Measurements from ENCODE around the gene PGAM5. TPM values are rescaled to one million over a fixed set of nuclear protein-coding genes. Genes with fewer than 3 reads are reported as not detected.

Gene PGAM5
- total RNA-seq, 3 donors from 2014 or later (not counting 1 experiment from before 2014, with no cell fraction given) = 19.7 to 30.2 (median 21.9) TPM

- no peak for TF ChIP-seq CTCF (IDR thresholded peaks at IDR 0.05)
- 61% methylated on average over 29 of the region's 29 CpGs for WGBS (ENCODE audit: insufficient coverage)
- ATAC-seq (no peak), DNase-seq (no peak)
- Mint-ChIP-seq H3K27ac (peak overlapping the region in 1 of 2 donors; percentile 63), H3K36me3 (peaks cover 31% of the 10 kb centered on the region), H3K4me3 (no peak overlapping the region), H3K4me1 (peaks cover 8 to 21% of the 10 kb centered on the region in 2 donors), H3K9me3 (no peaks in the 10 kb centered on the region), H3K27me3 (ENCODE audit: low read depth in 2 of 2) (no peaks in the 10 kb centered on the region)
- no peak overlapping the region for H3K27ac ChIP-seq (ENCODE audit: low read length)
- peaks cover 45% of the 10 kb centered on the region for H3K36me3 ChIP-seq (ENCODE audit: control insufficient read depth, insufficient read depth, low read length)
- H3K4me3 ChIP-seq (ENCODE audit: low read length) = no peak overlapping the region
- no peaks in the 10 kb centered on the region for H3K9me3 ChIP-seq (ENCODE audit: control insufficient read depth, insufficient read depth, low read length)
- intact Hi-C loops (cut with micrococcal nuclease) = no loop called here
- peaks cover 5% of the 10 kb centered on the region for H3K4me1 ChIP-seq (ENCODE audit: control insufficient read depth, insufficient read depth, low read length)
- H3K27me3 ChIP-seq (ENCODE audit: control insufficient read depth, insufficient read depth, low read length) = no peaks in the 10 kb centered on the region
Observed at GRCh38 chr12:132662901-132663755, 47.5 kb upstream of the PGAM5 start.

- Histone ChIP-seq H3K9me3 (ENCODE audit: control insufficient read depth, insufficient read depth, low read length) (no peaks in the 10 kb centered on the region), H3K4me3 (ENCODE audit: low read length) (no peak overlapping the region), H3K27me3 (ENCODE audit: control insufficient read depth, insufficient read depth, low read length) (no peaks in the 10 kb centered on the region), H3K4me1 (ENCODE audit: control insufficient read depth, insufficient read depth, low read length) (peaks cover 5% of the 10 kb centered on the region), H3K36me3 (ENCODE audit: control insufficient read depth, insufficient read depth, low read length) (peaks cover 46% of the 10 kb centered on the region), H3K27ac (ENCODE audit: low read length) (no peak overlapping the region)
- TF ChIP-seq CTCF (IDR thresholded peaks at IDR 0.05) = no peak
- ATAC-seq (no peak), DNase-seq (no peak)
- intact Hi-C loops (cut with micrococcal nuclease) = no loop called here
- Mint-ChIP-seq H3K27ac (peak overlapping the region in 1 of 2 donors; percentile 48), H3K9me3 (no peaks in the 10 kb centered on the region), H3K36me3 (peaks cover 31% of the 10 kb centered on the region), H3K4me1 (peaks cover 8 to 21% of the 10 kb centered on the region in 2 donors), H3K4me3 (no peak overlapping the region), H3K27me3 (ENCODE audit: low read depth in 2 of 2) (no peaks in the 10 kb centered on the region)
- WGBS (ENCODE audit: insufficient coverage) = 84% methylated on average over 21 of the region's 21 CpGs
Observed at GRCh38 chr12:132664206-132665148, 46.2 kb upstream of the PGAM5 start.

- H3K27ac ChIP-seq (ENCODE audit: low read length) = no peak overlapping the region
- Mint-ChIP-seq H3K27me3 (ENCODE audit: low read depth in 2 of 2) (no peaks in the 10 kb centered on the region), H3K27ac (peak overlapping the region in 1 of 2 donors; percentile 48), H3K36me3 (peaks cover 31% of the 10 kb centered on the region), H3K4me1 (peaks cover 8 to 21% of the 10 kb centered on the region in 2 donors), H3K9me3 (no peaks in the 10 kb centered on the region), H3K4me3 (no peak overlapping the region)
- TF ChIP-seq CTCF (IDR thresholded peaks at IDR 0.05) = no peak
- no peak overlapping the region for H3K4me3 ChIP-seq (ENCODE audit: low read length)
- ATAC-seq (no peak), DNase-seq (no peak)
- peaks cover 46% of the 10 kb centered on the region for H3K36me3 ChIP-seq (ENCODE audit: control insufficient read depth, insufficient read depth, low read length)
- no peaks in the 10 kb centered on the region for H3K9me3 ChIP-seq (ENCODE audit: control insufficient read depth, insufficient read depth, low read length)
- intact Hi-C loops (cut with micrococcal nuclease) = no loop called here
- no peaks in the 10 kb centered on the region for H3K27me3 ChIP-seq (ENCODE audit: control insufficient read depth, insufficient read depth, low read length)
- WGBS (ENCODE audit: insufficient coverage) = 95% methylated on average over 13 of the region's 13 CpGs
- peaks cover 5% of the 10 kb centered on the region for H3K4me1 ChIP-seq (ENCODE audit: control insufficient read depth, insufficient read depth, low read length)
Observed at GRCh38 chr12:132665149-132665491, 45.5 kb upstream of the PGAM5 start.
